Endothelial cell of umbilical vein (primary cell): ENCODE data around the gene KRT78. TPM values are rescaled to one million over a fixed set of nuclear protein-coding genes. Genes with fewer than 3 reads are reported as not detected.

Experiments
- BruUV-seq: library from RNA; stranded (reverse); fragments of 400-500 nt; replicated peaks from 2 replicates; lab custom pipeline; 2021; lab: Mats Ljungman, UMichigan
- CTCF ChIA-PET: fragments of 300-600, 350-600 bp; sonication (Branson Sonifier 250); formaldehyde crosslinking; loops from one replicate; lab custom pipeline; 2021; ENCODE audit warnings: antibody characterized with exemption, inconsistent platforms; lab: Charles Lee
- POLR2A ChIA-PET: fragments of 300-600, 350-600 bp; sonication (Branson Sonifier 250); formaldehyde crosslinking; loops from one replicate; lab custom pipeline; 2021; ENCODE audit warnings: antibody characterized with exemption, inconsistent platforms; lab: Charles Lee
- DNase-seq: peaks from one replicate; pipeline ENCODE4 v3.0.0-alpha.2; 2011; ENCODE audit warnings: low read depth, low spot score
- FAIRE-seq: peaks from 2 replicates; lab custom pipeline; 2011; peaks lifted over from hg19 to GRCh38; lab: Jason Lieb, UNC
- H2AFZ ChIP-seq: 2 replicates; pipeline ENCODE4 v1.6.0; 2012; ENCODE audit warnings: low read depth, low read length, control low read depth, inconsistent platforms
- H3K27ac ChIP-seq: 2 replicates; pipeline ENCODE4 v1.5.1; 2011; ENCODE audit warnings: low read depth, mild to moderate bottlenecking, control low read depth, low read length, moderate library complexity; ENCODE audit not compliant: insufficient read depth
- H3K27me3 ChIP-seq, 2 experiments: 2 replicates each; pipeline versions ENCODE4 v1.6.0 to v1.6.1; 2011; ENCODE audit warnings: low read length in 2 of 2, mixed read lengths in 1 of 2; ENCODE audit not compliant: control insufficient read depth in 2 of 2, insufficient read depth in 2 of 2
- H3K36me3 ChIP-seq, 2 experiments: 2 replicates in 1 of 2; 3 replicates in 1 of 2; pipeline ENCODE4 v1.5.1; 2011; ENCODE audit warnings: low read length in 2 of 2, mild to moderate bottlenecking in 1 of 2, moderate library complexity in 1 of 2; ENCODE audit not compliant: control insufficient read depth in 2 of 2, insufficient read depth in 2 of 2; ENCODE audit errors: extremely low read depth in 1 of 2
- H3K4me1 ChIP-seq: 3 replicates; pipeline ENCODE4 v1.5.1; 2011; ENCODE audit warnings: mild to moderate bottlenecking, low read length; ENCODE audit not compliant: control insufficient read depth, insufficient read depth; ENCODE audit errors: extremely low read depth
- H3K4me2 ChIP-seq: 2 replicates; pipeline ENCODE4 v1.6.1; 2011; ENCODE audit warnings: low read length, control low read depth, mixed read lengths; ENCODE audit not compliant: insufficient read depth
- H3K4me3 ChIP-seq, 3 experiments: fragments of 200-600 bp in 1 of 3; sonication (generic), shearing (Covaris generic) in 1 of 3; replicated peaks in 1 of 3; 2 replicates each; pipeline ENCODE4 v1.5.1; 2011 to 2016; ENCODE audit warnings: control low read depth in 3 of 3, low read length in 3 of 3, mild to moderate bottlenecking in 2 of 3, inconsistent platforms in 1 of 3, low read depth in 1 of 3, moderate library complexity in 1 of 3; ENCODE audit not compliant: insufficient read depth in 1 of 3
- H3K79me2 ChIP-seq: 2 replicates; pipeline ENCODE4 v1.6.0; 2012; ENCODE audit warnings: low read length, inconsistent platforms; ENCODE audit not compliant: control insufficient read depth, insufficient read depth
- H3K9ac ChIP-seq: replicated peaks from 2 replicates; pipeline ENCODE3; 2011; ENCODE audit warnings: low read length, control low read depth; ENCODE audit not compliant: insufficient read depth; ENCODE audit errors: extremely low read depth
- H3K9me1 ChIP-seq: replicated peaks from 3 replicates; pipeline ENCODE4 v1.6.0; 2011; ENCODE audit warnings: mild to moderate bottlenecking, low read length; ENCODE audit not compliant: control insufficient read depth, insufficient read depth; ENCODE audit errors: extremely low read depth
- H3K9me3 ChIP-seq: replicated peaks from 2 replicates; pipeline ENCODE4 v1.5.1; 2012; ENCODE audit warnings: low read length, inconsistent platforms; ENCODE audit not compliant: control insufficient read depth, insufficient read depth
- H4K20me1 ChIP-seq: replicated peaks from 2 replicates; pipeline ENCODE3; 2011; ENCODE audit warnings: mild to moderate bottlenecking, low read length; ENCODE audit not compliant: control insufficient read depth, insufficient read depth; ENCODE audit errors: extremely low read depth
- CTCF ChIP-seq, 2 donors: IDR thresholded peaks; 1 replicate in 1 of 2; 2 replicates in 1 of 2; pipeline ENCODE4 v1.5.1; 2011; ENCODE audit warnings: low read length in 2 of 2, mild to moderate bottlenecking in 2 of 2, moderate library complexity in 2 of 2, control low read depth in 1 of 2, inconsistent platforms in 1 of 2, low read depth in 1 of 2; ENCODE audit not compliant: insufficient read depth in 1 of 2; ENCODE audit errors: extremely low read depth in 1 of 2
- EZH2 ChIP-seq: IDR thresholded peaks from 2 replicates; pipeline ENCODE4 v1.6.1; 2012; ENCODE audit warnings: borderline replicate concordance, low read depth, mild to moderate bottlenecking, moderate library complexity, low read length, inconsistent platforms; ENCODE audit not compliant: severe bottlenecking
- FOS ChIP-seq: IDR thresholded peaks from 2 replicates; pipeline ENCODE4 v1.6.1; 2011; ENCODE audit warnings: mild to moderate bottlenecking, low read length, moderate library complexity, borderline replicate concordance; ENCODE audit not compliant: insufficient read depth
- GATA2 ChIP-seq: IDR thresholded peaks from 2 replicates; pipeline ENCODE4 v1.7.0; 2011; ENCODE audit warnings: low read depth, mild to moderate bottlenecking, moderate library complexity, mixed read lengths, low read length; ENCODE audit not compliant: insufficient read length, insufficient read depth
- JUN ChIP-seq: IDR thresholded peaks from 2 replicates; pipeline ENCODE4 v1.6.1; 2011; ENCODE audit warnings: borderline replicate concordance, low read depth; ENCODE audit not compliant: insufficient read length, insufficient read depth
- MAX ChIP-seq: IDR thresholded peaks from 2 replicates; pipeline ENCODE4 v1.6.1; 2011; ENCODE audit not compliant: insufficient read depth, insufficient read length
- MYC ChIP-seq: IDR thresholded peaks from one replicate; pipeline ENCODE4 v1.6.1; 2011; ENCODE audit warnings: mild to moderate bottlenecking, low read depth, low read length
- POLR2A ChIP-seq: IDR thresholded peaks from 2 replicates; pipeline ENCODE4 v1.6.1; 2012; ENCODE audit warnings: low read depth, mild to moderate bottlenecking, control low read depth, low read length
- POLR2AphosphoS5 ChIP-seq: IDR thresholded peaks from 2 replicates; pipeline ENCODE4 v1.6.1; 2012; ENCODE audit warnings: low read depth, mild to moderate bottlenecking, control low read depth, low read length, moderate library complexity; ENCODE audit not compliant: insufficient read depth
- dilution Hi-C: fragments of 300-500 bp; cut with MboI; formaldehyde crosslinking; loops from one replicate; pipeline ENCODE4 v1.15.0; 2019; ENCODE audit warnings: low sequenced_read_pairs; ENCODE audit not compliant: extremely low pct_ligation_motif_present
- intact Hi-C: fragments of 100-400 bp; cut with micrococcal nuclease; formaldehyde crosslinking; loops from one replicate; pipeline ENCODE4 v1.10.0; 2022
- polyA plus RNA-seq, 4 experiments: library from polyadenylated mRNA; depleted of rRNA in 3 of 4; stranded (reverse) in 3 of 4; unstranded in 1 of 4; fragments of >200 nt; gene quantifications; 2 replicates each; pipeline versions ENCODE4 v1.2.1 to v1.2.3, GENCODE V29; 2011 to 2012; ENCODE audit warnings: missing spikeins in 1 of 4
- total RNA-seq: library from RNA; stranded (reverse); gene quantifications from 2 replicates; pipeline ENCODE4 v1.2.3, GENCODE V29; 2021

KRT78 gene
- total and polyA plus RNA-seq, 2 donors (not counting 3 experiments of a cell fraction or from before 2014, with no cell fraction given) = not detected

- BruUV-seq = no TSS peak
- intact Hi-C loops (no loop called here), dilution Hi-C loops (no loop called here)
- Histone ChIP-seq H4K20me1 (no peaks in the 10 kb centered on the region), H3K4me3 (no peak within 1 kb of the TSS), H3K9ac (no peak within 1 kb of the TSS), H3K9me1 (no peaks in the 10 kb centered on the region), H3K4me1 (no peaks in the 10 kb centered on the region), H3K27me3 (no peaks in the 10 kb centered on the region), H3K27ac (no peak within 1 kb of the TSS), H3K79me2 (no peaks in the 10 kb centered on the region), H2AFZ (no peak within 1 kb of the TSS), H3K36me3 (no peaks in the 10 kb centered on the region), H3K4me2 (no peak within 1 kb of the TSS), H3K9me3 (no peaks in the 10 kb centered on the region)
- FAIRE-seq (no peak), DNase-seq (no peak)
- TF ChIP-seq POLR2AphosphoS5 = no peak
- TF ChIP-seq GATA2 = no peak
- TF ChIP-seq CTCF (IDR thresholded peaks at IDR 0.05; ENCODE audit: extremely low read depth in 1 of 2, insufficient read depth in 1 of 2, low read depth in 1 of 2, low read length in 2 of 2) = no peak
- no peak for TF ChIP-seq FOS
- no peak for TF ChIP-seq POLR2A
- TF ChIP-seq JUN = no peak
- TF ChIP-seq MYC = no peak
- no peak for TF ChIP-seq MAX
- no peak for TF ChIP-seq EZH2
- POLR2A ChIA-PET = no interaction called here
- CTCF ChIA-PET = interaction anchor here (1.5 kb wide), 1 partner anchor 51 kb away, joined by 3 read pairs; no protein-coding TSS in a partner anchor
Observed at GRCh38 chr12:52813885-52814709, 34.7 kb downstream of the KRT78 start, which contains the start of gene KRT4. KRT4 (minus strand) TSS chr12:52814116; CDS start chr12:52814058, 58 bp downstream.
